GM19324 (cell line): Measurements from ENCODE around the gene C1QTNF4.
"Not testable (repeated sequence)": the region's sequence is repeated elsewhere in the genome, so short reads cannot be mapped to it uniquely, and the experiment has no call there.

Experiments used
- ATAC-seq: cut with Tn5 transposase; IDR thresholded peaks from one replicate; pipeline ENCODE4 v1.9.1; 2021; ENCODE audit warnings: mild to moderate bottlenecking, moderate library complexity; ENCODE audit not compliant: unreplicated experiment, low FRiP score

Gene C1QTNF4

DNA sequence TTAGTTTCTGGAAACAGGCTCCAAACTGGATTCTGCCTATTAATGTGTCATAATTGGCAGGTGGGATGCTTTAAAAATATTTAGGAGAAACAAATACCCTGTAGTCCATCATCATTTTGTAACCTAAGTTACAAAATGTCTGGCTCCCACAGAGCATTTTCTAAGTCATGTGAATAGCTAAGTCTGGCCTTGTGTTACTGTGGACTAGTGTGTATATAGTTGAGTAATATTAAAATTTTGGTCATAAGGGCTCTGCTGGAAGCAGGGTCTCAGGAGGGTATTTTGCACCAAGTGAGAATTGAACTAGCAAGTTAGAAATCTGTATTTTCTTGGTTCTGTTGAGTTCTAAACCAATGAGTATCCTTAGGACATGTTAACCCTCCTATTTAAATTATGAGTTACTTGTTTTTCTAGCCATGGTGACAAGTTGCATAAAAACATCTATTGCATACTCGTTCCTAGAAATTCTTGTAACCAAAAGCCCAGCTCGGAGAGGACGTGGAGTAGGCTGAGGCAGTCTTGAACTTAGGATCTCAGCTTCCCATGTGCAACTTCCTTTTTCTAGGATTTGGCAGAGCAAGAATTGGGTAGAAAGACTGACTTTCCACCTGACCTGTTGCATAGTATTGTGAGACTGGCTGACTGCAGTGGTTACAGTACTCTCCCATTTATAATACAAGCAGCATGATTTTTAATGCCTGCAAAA is 23.4 kb downstream of the C1QTNF4 start:
- no peak for ATAC-seq

DNA sequence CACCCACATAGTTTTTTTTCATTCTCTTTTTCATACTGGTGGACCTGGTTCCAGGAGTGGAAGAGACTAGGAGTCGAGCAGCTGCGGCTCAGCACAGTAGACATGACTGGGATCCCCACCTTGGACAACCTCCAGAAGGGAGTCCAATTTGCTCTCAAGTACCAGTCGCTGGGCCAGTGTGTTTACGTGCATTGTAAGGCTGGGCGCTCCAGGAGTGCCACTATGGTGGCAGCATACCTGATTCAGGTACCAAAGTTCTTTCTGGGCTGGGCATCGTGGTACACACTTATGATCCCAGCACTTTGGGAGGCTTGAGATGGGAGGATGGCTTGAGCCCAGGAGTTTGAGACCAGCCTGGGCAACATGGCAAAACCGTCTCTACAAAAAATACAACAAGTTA is 24.6 kb downstream of the C1QTNF4 start:
- ATAC-seq: no peak

DNA sequence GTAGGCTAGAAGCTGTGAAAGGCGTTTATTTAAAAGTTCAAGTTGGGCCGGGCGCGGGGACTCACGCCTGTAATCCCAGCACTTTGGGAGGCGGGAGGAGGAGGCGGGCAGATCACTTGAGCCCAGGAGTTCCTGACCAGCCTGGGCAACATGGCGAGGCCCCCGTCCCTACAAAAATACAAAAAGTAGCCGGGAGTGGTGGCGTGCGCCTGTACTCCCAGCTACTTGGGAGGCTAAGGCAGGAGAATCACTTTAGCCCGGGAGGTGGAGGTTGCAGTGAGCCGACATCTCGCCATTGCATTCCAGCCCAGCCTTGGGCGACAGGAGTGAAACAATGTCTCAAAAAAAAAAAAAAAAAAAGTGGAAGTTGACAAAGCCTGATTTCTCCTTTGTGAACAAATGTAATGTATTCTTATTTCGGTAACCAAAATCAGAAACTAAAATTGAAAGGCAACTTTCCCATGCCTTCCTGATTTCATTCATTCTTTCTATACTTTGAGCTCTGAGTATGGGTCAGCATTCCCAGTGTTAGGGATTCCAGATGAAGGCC is 28.0 kb downstream of the C1QTNF4 start:
- ATAC-seq: no peak

DNA sequence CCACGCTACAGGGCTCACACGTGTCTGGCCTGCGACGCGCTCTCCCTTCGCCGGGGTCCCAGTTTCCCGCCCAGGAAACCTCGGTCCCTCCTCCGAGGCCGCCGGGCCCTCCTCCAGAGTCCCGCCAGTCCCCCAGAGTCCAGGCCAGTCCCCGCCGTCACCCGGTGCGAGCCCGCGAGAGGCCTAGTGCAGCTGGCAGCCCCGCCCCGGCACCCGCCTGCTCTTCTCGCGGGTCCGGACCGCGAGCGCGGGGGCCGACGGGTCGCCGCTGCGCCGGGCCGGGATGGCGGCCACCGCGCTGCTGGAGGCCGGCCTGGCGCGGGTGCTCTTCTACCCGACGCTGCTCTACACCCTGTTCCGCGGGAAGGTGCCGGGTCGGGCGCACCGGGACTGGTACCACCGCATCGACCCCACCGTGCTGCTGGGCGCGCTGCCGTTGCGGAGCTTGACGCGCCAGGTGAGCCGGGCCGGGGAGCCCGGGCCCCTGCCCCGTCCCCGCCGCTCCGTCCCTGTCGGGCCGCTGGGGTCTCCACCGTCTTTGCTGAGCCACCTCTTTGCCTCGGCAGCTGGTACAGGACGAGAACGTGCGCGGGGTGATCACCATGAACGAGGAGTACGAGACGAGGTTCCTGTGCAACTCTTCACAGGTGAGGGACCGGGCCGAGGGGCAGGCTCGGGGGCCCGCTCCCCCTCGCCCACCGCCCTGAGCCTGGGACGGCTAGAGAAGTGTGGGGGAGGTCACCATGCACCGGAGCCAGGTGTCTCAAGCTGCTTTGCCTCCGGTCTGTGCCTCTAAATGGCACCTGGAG is 28.7 kb downstream of the C1QTNF4 start, which contains the start of gene PTPMT1:
TSS of gene PTPMT1 (plus strand) at position 260 of the 809 bp plus-strand sequence. CDS start at position 284, 24 bp downstream.
- ATAC-seq: peak; percentile 82

DNA sequence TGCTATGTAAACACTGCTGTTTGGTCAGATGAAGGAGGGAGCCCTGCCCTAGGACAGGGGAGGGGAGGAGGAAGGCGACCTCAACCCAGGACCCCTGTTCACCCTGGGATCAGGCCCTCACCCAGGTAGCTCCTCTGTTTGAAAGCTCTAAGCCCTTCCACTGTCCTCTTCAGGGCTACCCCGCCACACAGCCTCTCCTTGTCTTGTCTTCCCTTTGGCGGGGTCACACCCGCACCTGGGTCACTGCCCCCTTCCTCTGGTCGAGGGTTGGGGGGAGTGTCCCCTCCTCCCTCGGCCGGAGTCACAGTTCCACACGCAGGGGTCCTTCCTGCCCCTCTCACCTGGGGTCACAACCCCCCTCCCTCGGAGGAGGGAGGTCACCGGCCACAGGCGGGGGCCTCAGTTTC is 29.3 kb downstream of the C1QTNF4 start:
- ATAC-seq: no peak

DNA sequence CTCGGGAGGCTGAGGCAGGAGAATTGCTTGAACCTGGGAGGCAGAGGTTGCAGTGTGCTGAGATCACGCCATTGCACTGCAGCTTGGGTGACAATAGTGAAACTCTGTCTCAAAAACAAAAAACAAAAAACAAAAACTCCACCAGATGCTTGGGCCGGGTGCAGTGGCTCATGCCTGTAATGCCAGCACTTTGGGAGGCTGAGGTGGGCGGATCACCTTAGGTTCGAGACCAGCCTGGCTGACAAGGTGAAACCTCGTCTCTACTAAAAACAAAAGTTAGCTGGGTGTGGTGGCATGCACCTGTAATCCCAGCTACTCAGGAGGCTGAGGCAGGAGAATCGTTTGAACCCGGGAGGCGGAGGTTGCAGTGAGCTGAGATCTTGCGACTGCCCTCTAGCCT is 29.8 kb downstream of the C1QTNF4 start:
- ATAC-seq: not testable (repeated sequence)

DNA sequence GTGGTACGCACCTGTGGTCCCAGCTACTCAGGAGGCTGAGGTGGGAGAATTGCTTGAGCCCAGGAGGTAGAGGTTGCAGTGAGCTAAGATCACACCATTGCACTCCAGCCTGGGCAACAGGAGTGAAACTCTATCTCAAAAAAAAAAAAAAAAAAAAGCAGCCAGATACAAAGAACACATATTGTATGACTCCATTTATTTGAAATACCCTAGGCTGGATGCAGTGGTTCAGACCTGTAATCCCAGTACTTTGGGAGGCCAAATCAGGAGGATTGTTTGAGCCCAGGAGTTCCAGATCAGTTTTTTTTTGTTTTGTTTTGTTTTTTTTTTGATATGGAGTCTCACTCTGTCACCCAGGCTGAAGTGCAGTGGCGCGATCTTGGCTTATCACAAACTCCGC is 31.8 kb downstream of the C1QTNF4 start:
- ATAC-seq: not testable (repeated sequence)

DNA sequence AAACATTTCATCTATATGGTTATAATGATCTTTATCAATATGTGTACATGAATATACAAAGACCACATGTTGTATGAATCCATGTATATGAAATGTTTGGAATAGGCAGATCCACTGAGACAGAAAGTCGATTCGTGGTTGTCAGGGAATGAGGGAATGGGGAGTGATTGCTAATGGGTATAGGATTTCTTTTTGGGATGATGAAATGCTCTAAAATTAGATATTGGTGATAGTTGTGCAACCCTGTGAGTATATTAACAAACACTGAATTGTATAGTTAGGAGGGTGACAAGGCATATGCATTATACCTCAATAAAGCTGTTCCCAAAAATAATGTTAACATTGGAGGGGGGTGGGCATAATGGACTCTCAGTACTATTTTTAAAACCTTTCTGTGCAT is 33.8 kb downstream of the C1QTNF4 start:
- ATAC-seq: no peak

DNA sequence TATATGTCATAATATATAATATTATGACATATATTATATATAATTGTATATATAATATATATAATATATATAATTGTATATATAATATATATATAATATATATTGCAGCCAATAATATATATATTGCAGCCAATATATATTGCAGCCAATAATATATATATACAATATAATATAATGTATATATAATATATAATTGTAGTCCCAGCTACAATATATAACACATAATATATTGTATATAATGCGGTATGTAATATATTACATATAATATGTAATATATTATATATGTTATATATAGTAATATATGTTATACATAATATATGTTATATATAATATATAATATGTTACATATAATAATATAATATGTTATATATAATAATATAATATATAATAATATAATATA is 35.5 kb downstream of the C1QTNF4 start:
- ATAC-seq: no peak

DNA sequence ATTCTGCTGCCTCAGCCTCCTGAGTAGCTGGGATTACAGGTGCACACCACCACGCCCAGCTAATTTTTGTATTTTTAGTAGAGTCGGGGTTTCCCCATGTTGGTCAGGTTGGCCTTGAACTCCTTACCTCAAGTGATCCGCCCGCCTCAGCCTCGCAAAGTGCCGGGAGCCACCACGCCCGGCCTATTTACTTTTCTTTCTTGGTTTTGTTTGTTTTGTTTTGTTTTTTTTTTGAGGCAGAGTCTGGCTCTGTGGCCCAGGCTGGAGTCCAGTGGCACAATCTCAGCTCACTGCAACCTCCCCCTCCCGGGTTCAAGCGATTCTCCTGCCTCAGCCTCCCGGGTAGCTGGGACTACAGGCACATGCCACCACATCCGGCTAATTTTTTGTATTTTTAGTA is 37.2 kb downstream of the C1QTNF4 start:
- not testable (repeated sequence) for ATAC-seq

DNA sequence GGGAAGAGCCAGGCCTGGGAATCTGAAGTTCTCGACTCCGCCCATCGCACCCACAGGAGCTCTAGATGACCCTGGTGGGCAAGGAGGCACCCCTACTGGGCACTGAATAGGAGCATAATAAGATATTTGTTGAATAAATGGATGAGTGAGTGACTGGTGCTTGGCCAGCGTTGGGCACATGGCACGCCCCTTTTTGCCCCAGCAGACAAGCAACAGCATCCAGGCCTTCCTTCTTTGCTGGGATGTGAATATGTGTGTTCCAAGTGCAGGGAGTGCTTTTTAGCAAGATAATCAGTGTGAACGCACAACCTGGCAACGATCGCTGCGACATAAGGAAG is 40.8 kb downstream of the C1QTNF4 start:
- ATAC-seq: peak; percentile 4

DNA sequence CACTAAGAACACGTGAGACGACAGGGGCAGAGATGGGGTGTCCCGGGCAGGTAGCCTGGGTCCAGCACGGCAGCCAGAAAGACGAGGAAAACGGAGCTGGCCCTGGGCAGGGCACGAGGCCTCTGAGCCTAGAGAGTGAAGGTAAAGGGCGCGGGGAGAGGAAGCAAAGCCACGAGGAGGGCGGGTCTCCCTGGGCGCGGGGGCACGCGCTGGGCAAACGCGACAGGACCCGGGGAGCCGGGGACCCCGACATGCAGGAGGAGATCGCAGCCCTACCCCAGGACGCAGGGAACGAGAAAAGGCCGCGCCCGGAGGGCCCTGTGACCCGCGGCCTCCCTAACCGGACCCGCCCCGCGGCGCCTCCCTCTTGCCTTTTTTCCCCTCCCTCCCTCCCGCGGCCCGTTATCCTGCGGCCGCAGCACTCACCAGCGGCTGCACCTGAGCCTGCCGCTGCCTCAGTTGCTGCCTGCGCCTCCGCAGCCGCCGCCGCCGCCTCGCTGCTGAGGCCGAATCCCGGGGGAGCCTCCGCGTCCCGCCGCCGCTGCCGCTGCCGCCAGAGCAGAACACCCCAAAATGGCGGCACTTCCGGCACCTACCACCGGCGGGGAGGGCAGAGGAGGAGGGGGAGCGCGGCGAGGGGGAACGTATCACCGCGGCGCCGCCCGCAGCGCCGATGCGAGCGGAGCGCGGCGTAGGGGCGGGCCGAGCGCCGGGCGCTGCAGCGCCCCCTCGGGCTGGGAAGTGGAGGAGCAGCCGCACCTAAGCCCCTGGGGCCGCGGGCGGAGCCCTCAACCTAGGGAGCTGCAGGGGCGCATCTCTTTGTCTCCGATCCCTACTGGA is 41.4 kb downstream of the C1QTNF4 start, which contains the start of gene CELF1:
TSS of gene CELF1 (minus strand) at position 567 of the 840 bp plus-strand sequence. CDS start 53,609 bp downstream, outside the sequence.
- peak; percentile 94 for ATAC-seq

DNA sequence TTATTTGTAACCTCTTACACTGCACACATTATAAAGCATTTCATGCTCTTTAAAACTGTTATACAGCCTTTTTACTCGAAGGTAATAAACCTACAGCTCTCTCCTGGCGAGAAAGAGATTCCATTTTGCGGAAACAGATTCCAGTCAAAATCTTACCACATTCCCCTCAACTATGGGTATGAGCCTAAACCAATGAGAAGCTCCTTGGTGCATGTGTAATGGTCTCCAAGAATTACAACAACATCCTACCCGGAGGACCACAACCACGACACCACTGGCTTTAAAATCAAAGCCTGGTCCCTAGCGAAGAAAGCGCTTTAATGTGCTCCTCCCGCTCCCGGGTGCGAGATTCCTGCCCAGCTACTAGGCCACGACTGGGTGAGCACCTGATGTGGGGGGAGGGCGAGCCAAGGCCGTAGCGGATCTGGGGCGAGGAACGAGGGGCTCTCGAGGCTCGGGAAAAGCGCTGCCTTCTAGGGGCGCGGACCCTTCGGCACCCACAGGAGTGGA is 42.1 kb downstream of the C1QTNF4 start:
- no peak for ATAC-seq

DNA sequence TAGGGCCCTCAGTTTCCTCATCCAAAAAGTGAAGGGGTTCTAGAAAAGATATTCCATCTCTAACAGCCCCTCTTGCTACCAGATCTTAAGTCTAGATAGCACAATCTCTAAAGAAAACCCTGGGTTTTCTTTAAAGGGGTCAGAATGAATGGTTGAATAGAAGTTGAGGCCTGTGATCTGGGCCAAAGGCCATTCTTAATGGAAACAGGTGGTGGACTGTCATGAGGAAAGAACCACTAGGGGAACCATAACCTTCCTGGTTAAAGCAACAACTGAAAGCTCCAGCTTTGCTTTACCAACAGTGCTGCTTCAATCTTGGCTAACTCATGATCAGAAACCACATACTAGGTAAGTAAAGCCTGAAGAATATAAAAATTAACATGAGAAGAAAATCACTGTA is 43.1 kb downstream of the C1QTNF4 start:
- no peak for ATAC-seq

DNA sequence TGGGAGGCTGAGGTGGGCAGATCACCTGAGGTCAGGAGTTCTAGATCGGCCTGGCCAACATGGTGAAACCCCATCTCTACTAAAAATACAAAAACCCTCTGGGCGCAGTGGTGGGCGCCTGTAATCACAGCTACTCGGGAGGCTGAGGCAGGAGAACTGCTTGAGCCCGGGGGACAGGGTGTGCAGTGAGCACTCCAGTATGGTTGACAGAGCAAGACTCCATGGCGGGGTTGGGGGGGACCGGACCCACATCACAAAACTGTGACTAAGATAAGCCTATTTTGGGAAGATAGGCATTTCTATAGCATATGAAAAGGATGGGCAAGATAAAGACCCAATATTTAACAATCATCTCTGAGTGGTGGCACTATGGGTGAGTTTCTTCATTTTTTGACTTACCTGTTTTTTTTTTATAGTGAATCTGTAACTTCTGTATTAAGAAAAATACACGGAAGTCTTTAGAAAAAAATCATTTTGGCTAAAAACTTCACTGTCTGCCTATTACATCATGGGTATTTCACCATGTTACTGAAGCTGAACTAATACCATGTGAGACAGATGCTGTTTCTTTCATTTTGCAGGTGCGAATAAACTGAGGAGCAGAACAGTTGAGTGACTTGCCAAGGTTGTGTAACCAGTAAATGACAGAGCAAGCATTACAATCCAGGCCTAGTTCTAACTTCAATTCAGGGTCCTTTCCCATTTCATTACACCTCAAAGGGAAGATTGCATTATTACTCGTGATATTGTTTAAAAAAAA is 43.7 kb downstream of the C1QTNF4 start:
- ATAC-seq: no peak

DNA sequence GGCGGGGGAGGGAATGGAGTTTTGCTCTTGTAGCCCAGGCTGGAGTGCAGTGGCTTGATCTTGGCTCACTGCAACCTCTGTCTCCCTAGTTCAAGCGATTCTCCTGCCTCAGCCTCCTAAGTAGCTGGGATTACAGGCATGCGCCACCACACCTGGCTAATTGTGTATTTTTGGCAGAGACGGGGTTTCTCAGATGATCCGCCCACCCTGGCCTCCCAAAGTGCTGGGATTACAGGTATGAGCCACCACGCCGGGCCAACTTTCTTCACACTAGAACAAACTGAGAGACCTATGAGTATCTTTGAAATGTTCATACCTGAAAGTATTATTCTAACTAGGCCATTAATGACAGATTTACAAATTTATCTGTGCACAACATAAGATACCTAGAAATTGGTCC is 47.9 kb downstream of the C1QTNF4 start:
- not testable (repeated sequence) for ATAC-seq

DNA sequence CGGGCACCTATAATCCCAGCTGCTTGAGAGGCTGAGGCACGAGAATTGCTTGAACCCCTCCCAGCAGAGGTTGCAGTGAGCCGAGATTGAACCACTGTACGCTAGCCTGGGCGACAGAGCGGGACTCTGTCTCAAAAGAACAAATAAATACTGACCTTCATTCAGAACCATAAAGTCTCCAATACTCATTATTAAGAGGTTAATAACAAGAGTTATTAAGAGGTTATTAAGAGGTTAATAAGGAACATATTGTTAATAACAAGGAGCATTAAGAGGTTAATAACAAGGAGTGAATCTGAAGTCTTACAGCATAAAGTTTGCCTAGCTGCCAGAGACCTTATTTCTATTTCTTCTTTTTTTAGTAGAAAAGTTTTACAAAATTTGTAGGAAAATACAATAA is 48.9 kb downstream of the C1QTNF4 start:
- no peak for ATAC-seq

DNA sequence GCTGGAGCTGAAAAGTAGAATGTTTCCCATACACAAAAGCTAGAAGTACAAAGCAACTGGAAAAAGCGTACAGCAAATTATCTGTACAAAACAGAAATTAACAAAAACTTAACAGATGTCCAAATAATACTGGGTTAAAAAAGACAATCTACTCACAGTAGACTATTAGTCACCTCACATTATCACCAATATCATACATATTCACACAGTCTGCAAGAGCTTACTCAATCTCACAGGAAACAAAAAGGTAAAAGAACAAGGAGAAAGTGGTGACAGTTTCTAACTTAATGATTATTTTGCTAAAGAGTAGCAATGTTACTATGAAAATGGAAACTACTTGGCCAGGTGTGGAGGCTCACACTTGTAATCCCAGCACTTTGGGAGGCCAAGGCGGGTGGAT is 53.1 kb downstream of the C1QTNF4 start:
- ATAC-seq: no peak

DNA sequence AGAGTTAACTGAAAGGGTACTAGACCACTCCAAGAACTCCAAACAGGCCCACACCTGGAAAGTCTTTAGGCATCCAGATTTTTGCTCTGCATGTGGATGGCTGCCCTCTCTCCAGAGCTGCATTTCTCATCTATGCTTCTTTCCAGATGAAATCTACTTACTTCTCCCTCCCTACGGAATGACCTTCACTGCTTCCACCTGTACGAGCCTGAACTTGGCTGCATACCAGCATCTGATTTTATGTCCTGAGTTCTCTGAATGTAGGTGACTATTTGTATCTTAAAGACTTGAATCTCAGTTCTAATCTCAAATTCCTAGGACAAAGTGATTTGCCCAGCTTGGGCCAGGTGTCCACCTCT is 54.6 kb downstream of the C1QTNF4 start:
- no peak for ATAC-seq
